Left lung (tissue), 10 donors: ENCODE data around the gene FGF1. TPM values are rescaled to one million over a fixed set of nuclear protein-coding genes. Genes with fewer than 3 reads are reported as not detected.

Experiments
- ATAC-seq: fragments of 200-7000 bp; cut with Tn5 transposase; one replicate; pipeline ENCODE4 v1.9.1; 2020; ENCODE audit warnings: moderate library complexity
- DNase-seq, 4 donors: peaks; one replicate each; pipeline ENCODE4 v3.0.0-alpha.2; 2013 to 2020
- H3K27ac ChIP-seq, 2 donors: fragments of 200-600 bp; sonication (generic) in 1 of 2; one replicate each; pipeline versions ENCODE4 v1.5.0 to v1.8.0; 2020 to 2021
- H3K27me3 ChIP-seq, 2 donors: fragments of 200-600 bp; sonication (generic) in 1 of 2; one replicate each; pipeline versions ENCODE4 v1.5.0 to v1.8.0; 2020 to 2021
- H3K36me3 ChIP-seq, 2 donors: fragments of 200-600 bp; sonication (generic) in 1 of 2; one replicate each; pipeline versions ENCODE4 v1.5.0 to v1.8.0; 2020 to 2021
- H3K4me1 ChIP-seq, 2 donors: fragments of 200-600 bp; one replicate each; pipeline ENCODE4 v1.8.0; 2021
- H3K4me3 ChIP-seq, 2 donors: fragments of 200-600 bp; sonication (generic) in 1 of 2; one replicate each; pipeline versions ENCODE4 v1.5.0 to v1.8.0; 2020 to 2021; ENCODE audit warnings: mild to moderate bottlenecking in 1 of 2
- H3K9me3 ChIP-seq, 2 donors: fragments of 200-600 bp; sonication (generic) in 1 of 2; one replicate each; pipeline versions ENCODE4 v1.5.0 to v1.8.0; 2020 to 2021
- intact Hi-C, 2 donors: fragments of 100-400 bp; cut with DNase I; formaldehyde crosslinking; loops; one replicate each; pipeline versions ENCODE4 v1.11.2 to v1.14.2; 2022
- polyA plus RNA-seq, 6 donors: library from polyadenylated mRNA; unstranded; fragments of 120-200 nt; gene quantifications; one replicate each; pipeline ENCODE4 v1.2.1, GENCODE V29; 2013; ENCODE audit not compliant: insufficient read length in 6 of 6
- total RNA-seq, 2 donors: library from RNA; stranded (reverse); fragmentation: NEBNext Ultra II Directional; extraction: Animal tissue kit (Norgen Biotek cat#: 25700); gene quantifications; one replicate each; pipeline ENCODE4 v1.2.1, GENCODE V29; 2021
- TF ChIP-seq, protein P1 (sequence below), 2 donors: fragments of 200-600 bp; sonication (generic) in 1 of 2; IDR thresholded peaks; one replicate each; pipeline versions ENCODE4 v1.5.0 to v1.8.0; 2021; ENCODE audit warnings: antibody characterized with exemption in 2 of 2
- donor health status: DM: no; HTN: yes; CAD: no.
- donor health status: DM: no; HTN: no; CAD: no.

The FGF1 gene
- total and polyA plus RNA-seq, 8 donors, result 0.41 to 1.9 (median 1.4) TPM

DNA sequence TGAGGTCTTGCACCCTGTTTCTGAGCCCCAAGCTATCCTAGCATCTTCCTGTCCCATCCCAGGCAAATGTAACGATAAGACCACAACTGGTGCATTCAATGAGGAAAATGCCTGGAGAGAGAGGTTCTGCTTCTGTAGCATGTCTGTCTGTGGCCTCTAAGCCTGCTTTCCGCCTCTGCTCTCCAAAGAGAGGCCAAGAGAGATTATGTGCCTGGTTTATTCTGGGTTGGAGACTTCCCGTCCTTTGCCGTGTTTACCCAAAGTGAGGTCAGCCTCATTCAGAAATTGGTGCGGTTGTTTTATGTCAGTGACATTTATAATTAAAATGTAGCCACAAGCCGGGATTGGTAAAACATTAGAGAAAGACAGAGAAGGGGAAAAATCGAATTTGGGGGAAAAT lies 77.8 kb downstream of the FGF1 start:
- DNase-seq, result no peak
- ATAC-seq, result peak; percentile 53
- H3K27ac ChIP-seq, result peak overlapping the region in 1 of 2 donors; percentile 2
- TF ChIP-seq, protein P1, sequence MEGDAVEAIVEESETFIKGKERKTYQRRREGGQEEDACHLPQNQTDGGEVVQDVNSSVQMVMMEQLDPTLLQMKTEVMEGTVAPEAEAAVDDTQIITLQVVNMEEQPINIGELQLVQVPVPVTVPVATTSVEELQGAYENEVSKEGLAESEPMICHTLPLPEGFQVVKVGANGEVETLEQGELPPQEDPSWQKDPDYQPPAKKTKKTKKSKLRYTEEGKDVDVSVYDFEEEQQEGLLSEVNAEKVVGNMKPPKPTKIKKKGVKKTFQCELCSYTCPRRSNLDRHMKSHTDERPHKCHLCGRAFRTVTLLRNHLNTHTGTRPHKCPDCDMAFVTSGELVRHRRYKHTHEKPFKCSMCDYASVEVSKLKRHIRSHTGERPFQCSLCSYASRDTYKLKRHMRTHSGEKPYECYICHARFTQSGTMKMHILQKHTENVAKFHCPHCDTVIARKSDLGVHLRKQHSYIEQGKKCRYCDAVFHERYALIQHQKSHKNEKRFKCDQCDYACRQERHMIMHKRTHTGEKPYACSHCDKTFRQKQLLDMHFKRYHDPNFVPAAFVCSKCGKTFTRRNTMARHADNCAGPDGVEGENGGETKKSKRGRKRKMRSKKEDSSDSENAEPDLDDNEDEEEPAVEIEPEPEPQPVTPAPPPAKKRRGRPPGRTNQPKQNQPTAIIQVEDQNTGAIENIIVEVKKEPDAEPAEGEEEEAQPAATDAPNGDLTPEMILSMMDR (IDR thresholded peaks at IDR 0.05), result no peak
- H3K9me3 ChIP-seq, result no peaks in the 10 kb centered on the region
- no peaks in the 10 kb centered on the region for H3K4me1 ChIP-seq
- no peaks in the 10 kb centered on the region for H3K27me3 ChIP-seq
- no peaks in the 10 kb centered on the region for H3K36me3 ChIP-seq
- intact Hi-C loops, result no loop called here
- no peak overlapping the region for H3K4me3 ChIP-seq

DNA sequence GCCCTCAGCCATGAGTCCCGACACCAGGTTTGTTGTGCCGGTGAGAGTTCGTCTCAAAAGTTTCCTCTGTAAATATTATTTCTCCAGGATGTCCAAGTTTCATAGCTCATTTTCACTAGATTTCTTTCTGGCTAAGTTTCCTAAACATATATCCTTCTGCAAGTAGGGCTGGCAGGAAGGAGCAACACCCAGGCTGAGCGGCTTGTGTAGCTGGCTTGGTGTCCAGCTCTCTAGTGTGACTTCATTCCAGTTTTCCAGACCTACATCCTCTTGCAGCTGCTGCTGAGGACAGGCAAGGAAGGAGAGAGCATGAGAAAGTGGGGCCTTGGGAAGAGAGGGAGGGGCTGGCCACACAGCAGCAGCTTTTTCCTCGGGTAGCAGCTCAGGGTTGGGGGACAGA lies 80.3 kb downstream of the FGF1 start:
- intact Hi-C loops, result no loop called here
- H3K27ac ChIP-seq, result no peak overlapping the region
- no peaks in the 10 kb centered on the region for H3K27me3 ChIP-seq
- no peak overlapping the region for H3K4me3 ChIP-seq
- ATAC-seq (no peak), DNase-seq (peak in 2 of 4 donors; percentile 58 to 68)
- TF ChIP-seq, protein P1 (IDR thresholded peaks at IDR 0.05), result no peak
- no peaks in the 10 kb centered on the region for H3K4me1 ChIP-seq
- H3K36me3 ChIP-seq, result no peaks in the 10 kb centered on the region
- H3K9me3 ChIP-seq, result no peaks in the 10 kb centered on the region

DNA sequence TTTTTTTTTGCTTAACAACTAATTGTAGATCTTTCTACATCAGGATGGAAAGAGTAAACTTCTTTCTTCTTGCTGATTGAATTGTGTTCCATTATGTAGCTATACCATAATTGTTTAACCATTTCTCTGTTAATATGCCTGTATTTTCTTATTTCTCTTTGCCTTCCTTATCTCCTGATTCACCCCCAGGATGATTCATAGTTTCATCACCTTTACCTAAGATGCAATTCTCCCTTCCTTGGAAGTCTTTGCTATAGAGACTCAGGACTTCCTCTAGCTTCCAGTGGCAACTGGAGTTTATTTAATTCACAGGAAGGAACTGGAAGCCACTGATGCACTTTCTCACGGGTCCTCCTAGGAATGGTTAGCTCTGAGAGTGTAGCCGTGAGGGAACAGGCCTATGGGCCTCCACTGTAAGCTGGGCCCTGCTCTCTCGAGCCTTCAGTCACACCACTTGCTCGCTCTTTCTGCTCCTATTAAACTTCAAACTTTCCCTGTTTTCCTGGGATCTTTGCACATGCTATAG lies 83.1 kb downstream of the FGF1 start:
- H3K36me3 ChIP-seq, result no peaks in the 10 kb centered on the region
- no peak for ATAC-seq
- DNase-seq, result no peak
- H3K4me3 ChIP-seq, result no peak overlapping the region
- intact Hi-C loops, result no loop called here
- H3K4me1 ChIP-seq, result peaks cover 0 to 9% of the 10 kb centered on the region in 2 donors
- H3K27ac ChIP-seq, result no peak overlapping the region
- no peaks in the 10 kb centered on the region for H3K9me3 ChIP-seq
- no peaks in the 10 kb centered on the region for H3K27me3 ChIP-seq
- TF ChIP-seq, protein P1 (IDR thresholded peaks at IDR 0.05), result no peak

DNA sequence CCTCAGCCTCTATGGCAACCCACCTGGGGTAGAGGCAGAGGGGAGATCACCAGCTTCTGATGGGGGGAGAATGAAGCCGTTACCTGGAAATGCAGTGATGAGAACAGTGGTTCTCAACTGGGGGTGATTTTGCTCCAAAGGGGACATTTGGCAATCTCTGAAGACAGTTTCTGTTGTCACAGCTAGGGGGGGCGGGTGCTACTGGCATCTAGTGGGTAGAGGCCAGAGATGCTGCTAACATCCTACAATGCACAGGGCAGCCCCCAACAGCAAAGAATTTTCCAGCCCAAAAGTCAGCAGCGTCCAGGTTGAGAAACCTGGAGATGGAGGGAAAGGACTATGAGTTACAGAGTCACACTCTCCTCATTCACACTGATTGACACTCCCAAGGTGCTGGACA lies 84.5 kb downstream of the FGF1 start:
- peaks cover 0 to 9% of the 10 kb centered on the region in 2 donors for H3K4me1 ChIP-seq
- ATAC-seq (no peak), DNase-seq (no peak)
- H3K4me3 ChIP-seq, result no peak overlapping the region
- no peaks in the 10 kb centered on the region for H3K9me3 ChIP-seq
- TF ChIP-seq, protein P1 (IDR thresholded peaks at IDR 0.05), result no peak
- H3K36me3 ChIP-seq, result no peaks in the 10 kb centered on the region
- no peaks in the 10 kb centered on the region for H3K27me3 ChIP-seq
- no peak overlapping the region for H3K27ac ChIP-seq
- intact Hi-C loops, result no loop called here

- Histone ChIP-seq H3K27ac (peak overlapping the region in 1 of 2 donors; percentile 41), H3K4me3 (no peak overlapping the region), H3K9me3 (no peaks in the 10 kb centered on the region), H3K27me3 (no peaks in the 10 kb centered on the region), H3K36me3 (no peaks in the 10 kb centered on the region), H3K4me1 (peaks cover 0 to 9% of the 10 kb centered on the region in 2 donors)
- peak in 3 of 4 donors; percentile 49 to 66 (median 52) for DNase-seq
- ATAC-seq, result peak; percentile 80
- intact Hi-C loops, result no loop called here
- TF ChIP-seq, protein P1 (IDR thresholded peaks at IDR 0.05), result no peak
These were observed 85.1 kb downstream of the FGF1 start for GRCh38 chr5:142600611-142601358.
